GM19455 (cell line): ENCODE measurements around the gene SLC25A4.
"Not testable (repeated sequence)": the region's sequence is repeated elsewhere in the genome, so short reads cannot be mapped to it uniquely, and the experiment has no call there.

Experiments
- ATAC-seq: cut with Tn5 transposase; IDR thresholded peaks from one replicate; pipeline ENCODE4 v1.9.1; 2021; ENCODE audit not compliant: unreplicated experiment

The SLC25A4 gene

DNA sequence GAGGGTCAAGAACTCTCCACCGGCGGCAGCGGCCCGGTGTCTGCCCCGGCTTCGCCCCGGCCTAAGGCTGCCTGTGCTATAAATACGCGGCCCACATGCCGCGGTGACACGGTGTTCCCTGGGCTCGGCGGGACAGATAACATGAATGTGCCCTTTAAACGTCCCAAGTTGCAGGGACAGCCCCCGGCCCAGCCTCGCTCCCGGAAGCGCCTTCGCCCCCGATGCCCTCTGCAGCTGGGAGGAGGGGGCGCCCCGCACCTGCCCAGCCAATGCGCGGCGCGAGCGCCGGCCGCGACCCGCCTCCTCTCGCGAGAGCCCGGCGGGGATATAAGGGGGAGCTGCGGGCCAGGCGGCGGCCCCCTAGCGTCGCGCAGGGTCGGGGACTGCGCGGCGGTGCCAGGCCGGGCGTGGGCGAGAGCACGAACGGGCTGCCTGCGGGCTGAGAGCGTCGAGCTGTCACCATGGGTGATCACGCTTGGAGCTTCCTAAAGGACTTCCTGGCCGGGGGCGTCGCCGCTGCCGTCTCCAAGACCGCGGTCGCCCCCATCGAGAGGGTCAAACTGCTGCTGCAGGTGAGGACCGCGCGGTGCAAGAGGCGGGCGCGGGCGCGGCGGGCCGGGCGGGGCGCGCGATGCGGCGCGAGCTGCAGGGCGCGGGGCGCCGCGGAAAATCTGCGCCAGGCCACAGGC is at the start of gene SLC25A4:
SLC25A4 (plus strand) TSS at position 355 of the 689 bp plus-strand sequence; CDS start at position 462, 107 bp downstream.
- ATAC-seq: peak; percentile 93

DNA sequence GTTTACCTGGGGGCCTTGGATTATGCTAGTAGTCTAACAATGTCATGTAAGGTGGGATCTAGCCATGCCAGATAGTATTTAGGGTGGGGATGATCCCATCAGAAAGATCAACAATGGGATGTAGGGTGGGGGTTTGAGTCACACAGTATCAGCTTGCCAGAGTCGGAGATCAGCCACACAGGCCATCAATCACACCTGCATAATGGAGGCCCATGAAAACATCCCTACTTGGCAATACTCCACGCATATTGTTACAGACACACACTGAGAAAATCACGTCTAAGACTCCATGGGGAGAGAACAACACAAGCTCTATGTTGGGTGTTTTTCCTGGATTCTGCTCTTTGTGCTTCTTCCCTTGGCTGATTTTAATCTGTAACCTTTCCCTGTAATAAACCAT is 49.5 kb upstream of the SLC25A4 start:
- no peak for ATAC-seq

DNA sequence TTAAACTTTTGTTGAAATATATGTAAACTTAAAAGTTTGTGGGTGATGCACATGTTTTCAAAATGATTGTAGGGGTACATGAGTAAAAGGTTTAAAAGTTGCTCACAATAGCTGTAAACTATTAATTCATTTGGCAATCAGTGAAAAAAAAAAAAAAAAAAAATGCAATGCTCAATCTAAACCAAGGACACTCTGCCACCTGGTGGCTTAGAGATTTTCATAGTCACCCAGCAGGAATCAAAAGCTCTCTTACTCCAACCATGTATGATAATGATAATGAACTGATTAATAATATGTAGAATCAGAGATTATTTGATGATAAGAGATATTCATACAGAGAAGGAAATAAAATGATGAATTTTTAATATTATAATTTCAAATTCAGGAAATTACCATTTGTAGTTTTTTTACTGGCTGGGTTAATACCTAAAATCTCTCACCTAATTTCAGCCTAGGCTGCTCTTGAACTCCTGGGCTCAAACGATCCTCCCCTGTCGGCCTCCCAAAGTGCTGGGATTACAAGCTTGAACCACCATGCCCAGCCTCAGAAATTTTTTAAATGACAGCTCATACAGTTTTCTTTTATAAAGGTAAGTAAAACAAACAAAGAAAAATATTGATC is 46.9 kb upstream of the SLC25A4 start:
- ATAC-seq: no peak

DNA sequence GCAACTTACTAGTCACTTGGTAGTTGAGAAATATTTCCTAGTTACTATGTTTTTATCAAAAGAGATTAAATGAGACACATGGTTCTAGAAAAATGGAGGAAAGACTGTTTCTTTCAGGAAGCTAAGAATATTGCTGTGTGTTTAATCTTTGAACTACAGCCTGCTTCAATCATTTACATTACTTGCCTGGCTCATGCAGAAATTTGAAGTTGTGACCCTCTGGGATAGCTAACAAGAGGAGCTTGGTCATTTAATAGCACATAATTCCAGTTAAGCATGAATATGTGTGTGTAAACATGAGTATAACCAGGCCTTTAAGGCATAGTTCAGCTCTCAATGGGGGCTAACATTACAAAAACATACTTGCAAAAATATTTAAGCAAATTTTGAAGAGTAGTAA is 44.6 kb upstream of the SLC25A4 start:
- no peak for ATAC-seq

DNA sequence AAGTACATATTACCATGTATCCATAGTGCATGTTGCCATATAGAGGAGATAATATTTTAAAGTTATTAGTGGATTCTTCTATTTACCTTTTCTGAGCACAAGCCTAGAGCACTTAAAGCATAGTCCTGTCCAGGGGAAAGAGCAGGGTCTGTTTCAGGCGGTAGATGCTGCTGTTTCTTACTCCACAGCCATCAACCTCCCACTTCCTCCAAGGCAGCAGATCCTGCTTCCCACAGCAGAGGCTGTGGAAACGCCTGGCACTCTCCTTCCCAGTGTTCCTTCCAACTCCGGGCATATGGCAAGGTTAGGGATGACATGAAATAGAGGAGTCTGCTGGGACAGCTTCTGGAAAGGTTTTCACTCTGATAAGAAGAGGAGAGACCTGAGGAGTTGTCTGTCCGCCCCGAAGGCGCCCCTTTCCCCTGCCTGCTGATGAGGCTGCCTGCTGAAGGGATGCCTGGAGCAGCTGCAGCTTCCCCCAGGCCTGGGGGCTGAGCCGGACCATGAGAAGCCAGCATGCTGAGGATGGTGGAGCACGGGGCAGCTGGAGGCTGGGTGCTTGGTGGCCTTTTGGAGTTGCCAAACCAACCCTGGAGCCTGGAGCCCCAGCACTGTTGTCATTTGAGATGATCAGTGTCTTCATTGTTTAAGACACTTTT is 43.9 kb upstream of the SLC25A4 start:
- ATAC-seq: no peak

DNA sequence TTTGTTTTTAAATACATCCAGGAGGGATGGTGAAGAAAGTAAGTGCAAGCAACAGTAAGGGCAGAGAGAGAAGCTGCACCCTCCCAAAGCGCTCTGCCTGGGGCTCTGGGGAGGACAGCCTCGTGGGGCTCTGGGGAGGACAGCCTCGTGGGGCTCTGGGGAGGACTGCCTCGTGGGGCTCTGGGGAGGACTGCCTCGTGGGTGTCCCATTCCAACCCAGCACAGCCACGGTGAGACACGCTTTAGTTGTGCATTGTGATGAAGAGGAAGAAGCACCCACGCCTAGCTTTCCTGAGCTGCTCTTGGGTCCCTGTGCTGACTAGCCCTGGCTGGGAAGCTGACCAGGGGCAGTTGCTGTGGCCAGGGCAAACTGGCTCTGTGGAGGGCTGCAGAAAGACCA is 43.1 kb upstream of the SLC25A4 start:
- no peak for ATAC-seq

DNA sequence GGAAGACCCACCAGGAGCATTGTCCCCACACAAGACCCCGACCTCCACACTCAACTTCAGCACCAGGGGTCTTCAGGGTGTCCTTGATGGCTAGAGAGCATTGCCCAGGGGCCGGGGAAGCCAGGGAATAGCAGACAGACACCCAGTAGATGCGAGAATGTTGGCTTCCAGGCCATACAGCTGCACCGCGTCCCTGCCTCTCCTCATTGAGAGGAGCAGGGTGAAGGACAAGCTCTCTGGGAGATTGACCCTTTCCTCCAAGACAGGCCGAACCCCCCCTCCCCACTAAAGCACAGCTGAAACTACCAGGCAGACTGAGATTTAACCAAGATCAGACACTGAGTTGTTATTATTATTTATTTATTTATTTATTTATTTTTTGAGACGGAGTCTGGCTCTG is 42.6 kb upstream of the SLC25A4 start:
- ATAC-seq: no peak

DNA sequence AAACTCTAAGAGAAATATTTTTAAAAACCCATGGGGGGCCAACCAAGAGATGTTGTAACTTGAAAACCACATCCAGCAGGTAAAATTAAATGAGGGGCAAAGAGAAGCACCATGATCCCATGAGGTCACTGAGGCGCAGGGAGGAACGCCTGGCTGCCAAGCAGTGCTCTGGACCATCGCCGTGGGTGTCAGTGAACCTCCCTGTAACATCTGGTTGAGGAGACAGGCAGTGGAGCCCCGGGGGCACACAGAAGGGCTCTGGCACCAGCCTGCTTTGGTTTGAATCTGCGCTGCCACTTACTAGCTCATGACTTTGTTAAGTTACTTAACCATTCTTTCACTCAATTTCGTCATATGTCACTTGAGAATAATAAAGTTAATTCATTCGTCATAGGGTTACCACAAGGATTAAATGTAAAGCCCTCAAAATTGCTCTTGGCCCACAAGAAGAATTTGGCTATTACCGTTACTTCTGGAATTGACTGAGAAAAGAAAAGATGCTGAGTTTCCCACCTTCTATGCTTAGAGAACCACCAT is 41.6 kb upstream of the SLC25A4 start:
- no peak for ATAC-seq

DNA sequence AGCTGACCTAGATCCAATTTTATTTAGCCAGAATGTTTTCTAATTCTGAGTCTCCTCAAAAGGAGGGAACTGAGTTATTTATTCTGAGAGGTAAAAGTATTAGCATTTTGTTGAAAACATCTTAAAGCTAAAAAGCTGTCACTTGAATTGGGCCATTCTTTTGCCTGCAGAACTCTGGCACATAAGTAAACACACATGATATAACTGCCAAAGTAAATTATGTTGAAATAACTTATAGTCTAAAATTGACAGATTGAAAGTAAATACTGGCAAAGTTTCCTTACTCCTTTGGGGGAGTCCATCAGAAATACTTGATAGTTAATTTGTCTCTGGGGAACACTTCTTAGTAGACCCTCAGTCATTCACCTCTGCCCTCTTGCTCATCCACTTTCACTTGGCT is 38.3 kb upstream of the SLC25A4 start:
- no peak for ATAC-seq

DNA sequence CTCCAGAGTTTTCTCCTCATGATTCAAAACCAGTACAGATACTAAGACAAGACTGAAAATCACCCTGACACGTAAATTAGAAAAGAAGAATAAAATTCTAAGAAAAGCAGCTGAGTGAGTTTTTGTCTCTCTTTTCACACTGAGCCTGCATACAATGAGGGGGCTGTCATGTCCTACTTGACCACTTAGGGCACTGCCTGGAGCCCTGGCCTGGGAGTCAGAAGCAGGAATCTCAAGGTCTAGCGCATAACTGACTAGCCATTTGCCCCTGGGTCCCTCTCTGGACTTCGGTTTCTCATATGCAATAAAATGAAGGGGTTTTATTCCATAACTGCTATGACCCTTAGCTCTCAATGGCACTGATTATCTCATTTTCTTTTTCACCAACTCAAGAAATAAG is 36.7 kb upstream of the SLC25A4 start:
- no peak for ATAC-seq

DNA sequence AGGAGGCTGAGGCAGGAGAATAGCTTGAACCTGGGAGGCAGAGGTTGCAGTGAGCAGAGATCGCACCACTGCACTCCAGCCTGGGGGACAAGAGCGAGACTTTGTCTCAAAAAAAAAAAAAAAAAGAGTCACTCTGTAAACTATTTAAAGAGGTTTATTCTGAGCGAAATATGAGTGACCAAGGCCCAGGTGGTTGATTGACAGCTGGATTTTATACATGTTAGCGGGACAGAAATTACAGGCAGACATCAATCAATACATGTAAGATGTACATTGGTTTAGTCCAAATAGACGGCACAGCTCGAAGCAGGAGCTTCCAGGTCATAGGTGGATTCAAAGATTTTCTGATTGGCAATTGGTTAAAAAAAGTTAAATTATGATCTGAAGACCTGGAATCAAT is 35.5 kb upstream of the SLC25A4 start:
- ATAC-seq: not testable (repeated sequence)

DNA sequence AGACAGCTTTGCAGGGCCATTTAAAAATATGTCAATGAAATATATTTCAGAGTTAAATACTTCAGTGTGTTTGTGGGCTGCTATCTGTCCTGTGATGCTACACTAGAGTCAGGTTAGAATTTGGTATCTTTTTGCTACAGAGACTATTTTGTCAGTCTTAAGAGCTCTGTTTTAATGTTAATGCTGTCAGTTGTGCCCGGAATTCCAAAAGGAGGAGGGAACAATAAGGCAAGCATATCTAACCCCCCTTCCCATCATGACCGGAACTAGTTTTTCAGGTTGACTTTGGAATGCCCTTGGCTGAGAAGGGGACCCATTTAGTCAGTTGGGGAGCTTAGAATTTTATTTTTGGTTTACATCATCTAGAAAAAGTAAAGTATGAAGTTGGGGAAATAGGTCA is 34.9 kb upstream of the SLC25A4 start:
- no peak for ATAC-seq

DNA sequence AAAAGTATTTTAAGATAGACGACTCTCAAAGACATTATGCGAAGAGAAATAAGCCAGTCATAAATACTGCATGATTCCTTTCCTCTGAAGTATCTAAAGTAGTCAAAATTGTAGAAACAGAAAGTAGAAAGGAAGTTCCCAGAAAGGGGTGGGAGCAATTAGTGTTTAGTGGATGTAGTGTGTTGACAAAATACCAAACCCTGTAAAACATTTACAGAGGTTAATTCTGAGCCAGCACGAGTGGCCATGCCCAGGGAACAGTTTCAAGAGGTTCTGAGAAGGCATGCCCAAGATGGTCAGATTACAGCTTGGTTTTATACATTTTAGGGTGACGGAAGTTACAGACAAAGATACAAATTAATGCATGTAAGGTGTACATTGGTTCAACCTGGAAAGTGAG is 34.4 kb upstream of the SLC25A4 start:
- ATAC-seq: no peak

DNA sequence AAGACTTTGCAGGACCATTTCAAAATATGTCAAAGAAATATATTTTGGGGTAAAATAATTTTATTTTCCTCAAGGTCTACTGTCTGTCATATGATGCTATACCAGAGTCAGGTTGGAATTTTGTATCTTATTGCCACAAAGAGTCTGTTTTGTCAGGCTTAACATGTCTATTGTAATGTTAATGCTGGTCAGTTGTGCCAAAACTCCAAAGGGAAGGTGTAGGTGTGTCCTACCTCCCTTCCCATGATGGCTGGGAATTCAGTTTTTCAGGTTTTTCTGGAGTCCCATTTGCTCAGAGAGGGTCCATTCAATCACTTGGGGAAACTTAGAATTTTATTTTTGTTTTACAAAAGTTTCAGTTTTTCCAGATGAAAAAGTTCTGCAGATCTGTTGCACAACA is 33.3 kb upstream of the SLC25A4 start:
- ATAC-seq: no peak

DNA sequence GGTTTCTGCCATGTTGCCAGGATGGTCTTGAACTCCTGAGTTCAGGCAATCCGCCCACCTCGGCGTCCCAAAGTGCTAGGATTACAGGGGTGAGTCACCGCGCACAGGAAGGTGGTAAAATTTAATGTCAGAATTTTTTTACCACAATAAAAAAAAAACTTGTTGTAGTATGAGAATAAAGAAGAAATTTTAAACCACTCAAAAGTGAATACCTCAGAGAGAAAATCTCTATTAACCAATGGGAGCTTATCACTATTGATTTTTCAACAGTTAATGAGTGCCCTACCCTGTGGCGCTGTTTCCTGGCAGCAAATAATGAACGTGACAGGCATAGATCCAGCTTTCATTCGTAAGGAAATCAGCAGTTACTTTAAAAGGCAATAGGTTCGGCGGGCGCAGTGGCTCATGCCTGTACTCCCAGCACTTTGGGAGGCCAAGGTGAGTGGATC is 32.7 kb upstream of the SLC25A4 start:
- no peak for ATAC-seq

DNA sequence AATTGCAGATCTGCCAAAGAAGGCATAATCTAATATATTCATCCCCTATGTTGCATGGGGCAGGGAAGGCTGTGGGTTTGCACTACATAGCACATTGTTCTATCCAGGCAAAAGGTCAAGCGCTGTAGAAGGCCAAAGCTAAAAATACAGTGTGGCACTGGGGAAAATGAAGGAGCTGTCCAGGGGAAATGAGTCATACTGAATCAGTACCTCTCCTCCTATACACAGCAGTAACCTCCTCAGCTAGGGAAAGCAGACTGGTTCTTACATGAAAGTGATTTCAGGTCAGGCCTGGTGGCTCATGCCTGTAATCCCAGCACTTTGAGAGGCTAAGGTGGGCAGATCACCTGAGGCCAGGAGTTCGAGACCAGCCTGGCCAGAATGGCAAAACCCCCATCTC is 31.0 kb upstream of the SLC25A4 start:
- ATAC-seq: no peak

DNA sequence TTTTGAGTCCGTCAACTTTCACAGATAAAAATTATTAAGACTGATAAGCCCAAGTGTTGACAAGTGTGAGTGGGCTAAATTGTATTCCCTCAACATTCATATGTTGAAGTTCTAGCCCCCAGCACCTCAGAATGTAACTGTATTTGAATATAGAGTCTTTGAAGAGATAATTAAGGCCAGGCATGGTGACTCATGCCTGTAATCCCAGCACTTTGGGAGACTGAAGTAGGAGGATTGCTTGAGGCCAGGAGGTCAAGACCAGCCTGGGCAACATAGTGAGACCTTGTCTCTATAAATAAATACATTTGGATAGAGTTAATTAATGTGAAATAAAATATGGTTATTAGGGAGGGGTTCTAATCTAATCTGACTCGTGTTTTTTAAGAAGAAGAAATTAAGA is 29.7 kb upstream of the SLC25A4 start:
- ATAC-seq: no peak

DNA sequence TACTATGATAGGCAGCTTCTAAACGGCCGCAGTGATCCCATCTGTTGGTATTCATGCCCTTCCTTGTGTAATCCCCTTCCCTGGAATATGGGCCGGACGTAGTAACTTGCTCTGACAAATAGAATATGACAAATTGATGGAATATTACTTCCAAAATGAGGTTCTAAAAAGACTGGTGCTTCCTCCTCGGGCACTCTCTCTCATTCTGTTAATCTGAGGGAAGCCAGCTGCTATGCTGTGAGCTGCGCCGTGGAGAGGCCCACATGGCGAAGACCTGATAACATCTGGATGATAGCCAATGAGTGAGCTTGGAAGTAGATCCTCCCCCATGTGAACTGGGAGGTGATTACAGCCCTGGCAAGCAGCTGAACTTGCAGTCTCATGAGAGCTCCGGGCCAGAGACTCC is 27.2 kb upstream of the SLC25A4 start:
- no peak for ATAC-seq

DNA sequence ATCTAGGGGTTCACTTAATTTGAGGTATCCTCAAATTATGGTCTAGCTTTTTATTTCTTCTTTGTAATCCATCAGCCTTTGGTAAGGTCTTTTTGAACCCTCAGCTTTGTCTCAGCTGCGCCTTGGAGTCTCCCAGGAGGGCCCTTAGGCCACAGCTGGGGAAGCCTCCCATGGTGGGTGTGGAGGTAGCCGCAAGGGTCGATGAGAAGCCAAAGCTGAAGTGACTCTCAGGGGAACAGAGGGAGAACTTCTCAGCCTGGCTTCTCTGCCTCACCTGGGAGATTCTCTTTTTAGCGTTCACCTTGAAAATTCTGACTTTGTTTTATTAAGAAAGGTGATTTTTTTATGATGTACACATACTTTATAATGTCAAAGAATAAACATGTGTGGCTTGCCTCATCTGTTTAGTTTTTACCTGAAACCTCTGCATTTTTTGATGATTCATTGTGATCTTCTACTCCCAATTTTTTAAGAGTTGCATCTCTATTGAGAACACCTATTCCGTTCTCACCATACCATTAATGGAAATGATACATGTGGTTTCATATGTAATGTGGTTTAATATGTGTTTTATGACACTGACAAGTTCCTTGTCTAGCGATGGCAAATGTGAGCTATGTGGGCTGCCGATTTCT is 25.6 kb upstream of the SLC25A4 start:
- ATAC-seq: no peak

DNA sequence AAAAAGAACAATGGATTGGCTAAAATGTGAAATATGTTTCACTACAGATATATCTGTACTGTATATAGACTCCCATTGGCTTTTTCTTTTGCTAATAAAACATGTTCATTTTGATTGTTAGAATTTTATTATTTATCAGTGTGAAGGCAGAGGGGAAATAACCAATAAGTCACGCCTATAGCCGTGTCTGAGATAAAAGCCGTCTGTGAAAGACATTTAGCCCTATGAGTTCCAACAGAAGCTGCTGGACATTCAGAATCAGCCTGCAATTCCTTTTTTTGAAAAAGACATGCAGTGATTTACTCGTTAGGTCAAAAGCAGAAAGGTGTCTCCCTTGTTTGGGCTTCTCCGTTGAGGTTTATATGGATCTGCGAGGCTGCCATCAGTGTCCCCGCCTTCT is 24.2 kb upstream of the SLC25A4 start:
- ATAC-seq: no peak

DNA sequence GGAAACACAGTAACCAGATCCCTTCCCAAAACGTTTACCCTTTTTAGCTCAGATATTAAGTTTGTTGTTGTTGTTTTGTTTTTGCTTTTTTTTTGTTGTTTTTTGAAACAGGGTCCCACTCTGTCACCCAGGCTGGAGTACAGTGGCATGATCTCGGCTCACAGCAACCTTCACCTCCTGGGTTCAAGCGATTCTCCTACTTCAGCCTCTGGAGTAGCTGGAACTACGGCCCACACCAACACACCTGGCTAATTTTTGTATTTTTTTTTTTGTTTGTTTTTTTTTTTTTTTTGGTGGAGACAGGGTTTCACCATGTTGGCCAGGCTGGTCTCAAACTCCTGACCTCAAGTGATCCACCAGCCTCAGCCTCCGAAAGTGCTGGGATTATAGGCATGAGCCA is 23.6 kb upstream of the SLC25A4 start:
- not testable (repeated sequence) for ATAC-seq
